Breast epithelium (tissue), 3 donors: ENCODE measurements around the gene SFTPA1.

Experiments
- CTCF ChIP-seq, 3 donors: fragments of 450-650 bp; IDR thresholded peaks; one replicate each; pipeline ENCODE4 v1.5.1; 2016 to 2017; ENCODE audit warnings: antibody characterized with exemption in 3 of 3, mild to moderate bottlenecking in 3 of 3, moderate library complexity in 3 of 3
- POLR2A ChIP-seq: fragments of 450-650 bp; IDR thresholded peaks from one replicate; pipeline ENCODE4 v1.6.1; 2016; ENCODE audit warnings: antibody characterized with exemption, mild to moderate bottlenecking, moderate library complexity
- POLR2AphosphoS5 ChIP-seq, 3 donors: sonication (generic); formaldehyde crosslinking; IDR thresholded peaks; one replicate each; pipeline ENCODE4 v1.6.1; 2017; ENCODE audit warnings: antibody characterized with exemption in 3 of 3

GRCh38 chr10:79563426-79563825 lies 47.3 kb upstream of the SFTPA1 start:
- TF ChIP-seq CTCF (IDR thresholded peaks at IDR 0.05) = no peak
- no peak for TF ChIP-seq POLR2A
- no peak for TF ChIP-seq POLR2AphosphoS5 (IDR thresholded peaks at IDR 0.05)
